HG02885 (cell line): Measurements from ENCODE around the gene ACTR1A.
A peak's percentile ranks its signal among the peaks of the same experiment; 100 is the strongest.
"Not testable (repeated sequence)": the region's sequence is repeated elsewhere in the genome, so short reads cannot be mapped to it uniquely, and the experiment has no call there.

Source experiments
- ATAC-seq: cut with Tn5 transposase; IDR thresholded peaks from one replicate; pipeline ENCODE4 v1.9.1; 2021; ENCODE audit warnings: mild to moderate bottlenecking; ENCODE audit not compliant: unreplicated experiment, poor library complexity

ACTR1A gene

DNA sequence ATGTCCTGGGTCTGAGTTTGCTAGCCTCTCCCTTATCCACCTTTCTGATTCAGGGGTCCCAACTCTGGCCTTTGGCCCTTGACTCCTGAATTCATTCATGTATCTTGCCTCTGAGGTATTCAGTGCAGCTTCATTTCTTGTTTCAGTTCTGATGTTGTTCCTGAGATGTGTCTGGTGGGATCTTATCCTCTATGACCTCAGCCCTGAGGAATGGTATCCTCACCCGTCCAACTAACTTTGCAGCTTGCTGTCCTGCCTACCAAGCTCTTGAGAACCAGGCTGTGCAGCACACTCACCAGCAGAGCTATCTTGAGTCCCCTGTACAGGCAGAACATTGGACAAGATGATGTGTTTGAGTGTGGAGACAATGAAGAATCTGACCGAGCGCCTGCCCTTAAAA is 15.0 kb upstream of the ACTR1A start:
- ATAC-seq: no peak

DNA sequence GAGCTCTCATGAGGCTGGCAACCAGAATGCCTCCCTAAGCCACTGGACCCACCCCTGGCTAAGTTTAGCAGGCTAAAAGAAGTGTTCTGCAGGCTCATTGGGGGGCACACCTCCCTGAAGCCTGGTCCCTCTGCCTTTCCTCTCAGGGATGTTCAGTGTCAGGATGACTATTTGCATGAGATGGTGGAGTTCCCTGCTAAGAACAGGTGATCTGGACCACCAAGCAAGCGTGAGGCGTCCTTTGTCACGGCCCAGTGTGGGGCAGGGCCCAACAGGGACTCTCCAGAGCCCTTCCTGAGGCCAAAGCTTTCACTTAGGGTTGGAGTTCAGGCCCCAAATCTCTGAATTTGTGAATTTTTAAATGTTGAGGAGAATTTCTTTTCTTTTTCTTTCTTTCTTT is 13.2 kb upstream of the ACTR1A start:
- no peak for ATAC-seq

DNA sequence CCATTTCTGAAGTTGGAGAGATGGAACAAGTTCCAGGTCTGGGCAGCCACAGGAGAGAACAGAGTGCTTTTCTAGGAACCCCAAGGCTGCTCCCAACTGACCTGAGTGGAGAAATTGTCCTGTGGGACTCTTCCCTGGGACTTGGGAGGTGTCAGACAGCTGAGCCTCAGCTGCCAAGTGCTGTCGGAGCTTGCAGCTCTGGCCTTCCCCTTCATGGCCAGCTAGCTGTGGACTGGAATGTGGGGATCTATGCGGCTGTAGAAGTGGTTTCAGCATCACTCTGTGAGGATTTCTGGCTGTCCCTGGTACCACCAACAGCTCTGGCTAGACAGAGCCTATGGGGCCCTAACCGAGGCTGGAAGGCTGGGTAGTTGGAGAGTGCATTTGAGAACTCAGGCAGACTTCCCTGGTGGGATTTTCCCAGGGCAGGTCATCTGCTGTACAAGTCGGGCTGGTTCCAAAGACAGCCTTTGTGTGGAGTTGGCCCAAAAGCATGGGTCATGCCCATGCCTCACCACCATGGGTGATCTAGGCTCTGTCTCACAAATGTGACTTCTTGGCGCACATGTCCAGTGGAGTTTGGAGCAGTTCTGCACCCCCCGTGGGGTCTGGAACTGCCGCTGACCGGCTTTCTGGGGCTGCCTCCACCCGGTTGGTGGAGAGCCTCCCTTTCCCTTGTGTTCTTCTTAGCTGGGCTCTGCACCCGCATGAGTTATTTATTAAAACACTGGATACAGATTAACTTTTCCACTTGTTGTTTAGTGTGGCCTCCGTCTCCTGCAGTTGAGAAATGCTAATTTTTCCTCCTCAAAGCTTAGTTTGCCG is 12.2 kb upstream of the ACTR1A start:
- ATAC-seq: no peak

DNA sequence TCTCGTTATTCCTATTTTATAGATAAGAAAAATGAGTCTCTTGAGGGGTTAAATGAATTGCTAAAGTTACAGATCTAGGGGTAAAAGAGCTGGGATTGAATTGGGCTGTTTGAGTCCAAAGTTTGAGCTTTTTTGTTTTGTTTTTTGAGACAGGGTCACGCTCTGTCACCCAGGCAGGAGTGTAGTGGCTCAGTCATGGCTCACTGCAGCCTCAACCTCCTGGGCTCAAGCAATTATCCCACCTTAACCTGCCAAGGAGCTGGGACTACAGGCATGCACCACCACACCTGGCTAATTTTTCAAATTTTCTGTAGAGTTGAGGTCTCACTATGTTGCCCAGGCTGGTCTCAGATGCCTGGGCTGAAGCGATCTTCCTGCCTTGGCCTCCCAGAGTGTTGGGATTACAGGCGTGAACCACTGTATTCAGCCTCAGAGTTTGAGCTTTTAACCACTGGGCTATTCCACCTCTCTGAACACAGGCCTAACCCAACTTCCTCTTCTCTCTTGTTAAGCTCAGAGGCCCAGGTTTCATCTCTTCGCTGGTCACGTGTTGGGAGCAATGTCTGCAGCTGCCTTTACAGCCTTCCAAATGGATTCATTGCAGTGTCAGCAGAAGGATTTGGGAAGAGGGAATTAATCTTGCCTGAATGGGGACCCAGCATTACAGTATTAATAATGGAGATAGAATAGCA is 9.2 kb upstream of the ACTR1A start:
- peak; percentile 83 for ATAC-seq

DNA sequence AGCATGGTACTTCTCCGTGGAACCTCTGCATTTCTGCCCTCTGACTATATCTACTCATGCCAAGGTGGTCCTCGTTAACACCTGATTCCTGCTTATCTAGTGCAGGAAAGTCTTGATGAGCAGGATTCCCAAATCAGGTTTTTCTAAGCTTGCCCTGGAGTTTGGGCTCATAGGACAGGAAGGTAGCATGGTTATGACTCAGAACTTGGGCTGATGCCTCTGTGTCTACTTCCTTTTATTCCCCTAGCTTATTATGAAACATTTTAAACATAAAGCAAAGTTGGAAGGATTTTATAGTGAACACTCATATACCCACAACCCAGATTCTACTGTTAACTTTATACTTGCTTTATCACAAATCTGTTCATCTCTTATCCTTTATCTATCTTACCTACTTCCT is 6.9 kb upstream of the ACTR1A start:
- no peak for ATAC-seq

DNA sequence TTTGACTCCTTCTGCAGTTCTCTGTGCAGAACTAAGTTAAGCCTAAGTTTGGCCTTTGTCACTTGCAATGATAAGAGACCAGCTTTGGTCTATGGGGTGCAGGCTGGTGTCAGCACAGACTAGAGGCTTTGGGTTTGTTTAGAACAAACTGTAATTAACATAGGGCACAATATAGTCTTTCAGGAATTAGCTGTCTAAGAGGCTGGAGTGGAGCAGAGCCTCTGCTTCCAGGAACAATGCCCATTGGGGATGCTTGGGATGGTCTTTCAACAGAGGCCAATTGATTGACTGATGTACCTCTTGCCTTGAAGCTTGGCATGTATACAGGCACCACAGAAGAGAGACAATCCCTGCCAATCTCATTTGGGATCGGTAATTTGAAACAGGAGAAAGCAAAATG is 6.0 kb upstream of the ACTR1A start:
- no peak for ATAC-seq

DNA sequence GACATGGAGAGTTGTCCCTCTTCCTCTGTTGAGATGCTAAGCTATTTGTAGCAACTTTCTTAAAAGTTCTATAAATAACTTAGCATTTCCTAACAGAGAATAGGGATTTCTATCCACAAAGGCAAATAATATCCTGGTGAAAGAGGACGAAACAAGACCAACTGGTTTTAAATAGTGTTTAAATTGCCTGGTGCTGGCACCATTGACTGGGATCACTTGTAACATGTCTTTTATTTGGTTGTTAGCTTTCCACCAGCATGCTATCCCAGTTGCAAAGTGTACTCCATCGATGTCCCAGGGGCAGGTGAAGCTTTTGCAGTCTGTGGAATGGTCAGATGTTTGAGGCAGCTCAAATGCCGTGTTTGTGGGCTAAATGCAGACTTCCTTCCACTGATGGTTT is 5.0 kb upstream of the ACTR1A start:
- ATAC-seq: no peak

DNA sequence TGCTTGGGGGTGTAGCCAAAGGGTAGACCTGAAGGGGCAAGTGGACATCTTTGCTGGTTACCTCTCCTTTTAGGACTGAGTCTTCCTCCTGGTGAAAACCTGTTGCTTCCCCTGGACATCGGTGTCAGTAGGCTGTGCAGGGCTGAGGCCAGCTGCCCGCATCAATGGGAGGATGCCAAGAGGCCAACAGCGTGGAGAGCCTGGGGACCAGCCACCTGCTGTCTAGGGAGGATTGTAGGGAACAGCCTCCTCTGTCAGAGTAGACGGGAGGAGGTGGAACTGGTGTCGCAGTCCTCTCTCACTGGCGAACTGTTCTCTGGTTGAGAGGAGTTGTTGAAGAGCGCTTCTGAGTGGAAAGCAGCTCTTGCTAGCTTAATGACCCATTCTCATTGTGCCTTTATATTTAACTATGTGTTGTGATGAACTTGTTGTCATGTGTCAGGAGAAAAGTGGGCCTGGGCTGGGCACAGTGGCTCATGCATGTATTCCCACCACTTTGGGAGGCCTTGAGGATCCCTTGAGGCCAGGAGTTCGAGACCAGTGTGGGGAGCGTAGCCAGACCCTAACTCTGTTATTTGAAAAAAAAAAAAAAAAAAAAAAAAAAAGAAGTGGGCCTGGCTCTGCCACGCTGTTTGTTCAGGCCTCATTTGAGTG is 3.1 kb upstream of the ACTR1A start:
- ATAC-seq: no peak

DNA sequence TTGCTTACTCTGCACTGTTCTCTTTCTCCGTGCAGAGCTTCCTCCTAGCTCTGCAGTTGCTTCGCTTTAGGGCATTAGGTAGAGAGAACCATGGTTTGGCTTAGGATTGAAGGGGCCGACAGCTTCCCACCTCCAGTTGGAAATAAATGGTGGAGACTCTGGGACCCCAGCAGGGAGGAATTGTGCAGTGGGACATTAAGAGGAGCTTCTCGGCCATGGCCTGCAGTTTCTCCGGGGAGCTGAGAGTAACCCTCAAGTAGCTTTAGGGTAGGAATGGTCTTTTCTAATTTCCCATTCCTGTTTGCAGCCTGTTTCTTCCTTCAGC is 2.4 kb upstream of the ACTR1A start:
- ATAC-seq: no peak

DNA sequence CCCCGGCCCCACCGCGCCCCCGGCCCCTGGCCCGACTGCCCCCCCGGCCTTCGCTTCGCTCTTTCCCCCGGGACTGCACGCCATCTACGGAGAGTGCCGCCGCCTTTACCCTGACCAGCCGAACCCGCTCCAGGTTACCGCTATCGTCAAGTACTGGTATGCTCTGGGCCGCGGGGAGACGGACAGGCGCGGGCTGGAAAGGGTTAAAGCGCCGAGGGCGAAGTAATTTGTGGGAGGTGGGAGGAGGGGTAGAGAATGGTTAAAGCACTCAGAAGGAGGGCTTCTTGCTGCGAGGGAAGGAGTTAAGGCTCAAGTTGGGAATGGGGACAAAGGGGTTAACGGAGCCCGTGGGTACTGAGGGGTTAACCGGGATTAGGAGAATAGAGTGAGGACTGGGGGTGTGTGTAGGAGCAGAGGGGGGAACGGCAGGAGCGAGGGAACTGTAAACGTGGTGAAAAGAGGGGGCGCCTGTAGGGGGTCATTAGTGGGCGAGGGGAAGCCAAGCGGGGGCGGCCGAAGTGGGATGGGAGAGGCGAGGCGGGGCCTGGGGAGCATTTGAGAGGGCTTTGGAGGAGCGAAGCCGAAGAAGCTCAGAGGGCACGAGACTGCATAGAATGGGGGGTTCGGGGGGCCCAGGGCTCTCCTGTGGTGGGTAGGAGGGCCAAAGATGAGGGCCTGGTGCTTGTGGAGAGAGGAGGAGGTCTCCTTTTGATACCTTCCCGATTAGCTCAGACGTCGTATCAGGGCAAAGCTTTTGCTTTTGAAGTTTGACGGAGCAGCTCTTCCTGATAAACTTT is 1.9 kb upstream of the ACTR1A start:
- ATAC-seq: no peak

DNA sequence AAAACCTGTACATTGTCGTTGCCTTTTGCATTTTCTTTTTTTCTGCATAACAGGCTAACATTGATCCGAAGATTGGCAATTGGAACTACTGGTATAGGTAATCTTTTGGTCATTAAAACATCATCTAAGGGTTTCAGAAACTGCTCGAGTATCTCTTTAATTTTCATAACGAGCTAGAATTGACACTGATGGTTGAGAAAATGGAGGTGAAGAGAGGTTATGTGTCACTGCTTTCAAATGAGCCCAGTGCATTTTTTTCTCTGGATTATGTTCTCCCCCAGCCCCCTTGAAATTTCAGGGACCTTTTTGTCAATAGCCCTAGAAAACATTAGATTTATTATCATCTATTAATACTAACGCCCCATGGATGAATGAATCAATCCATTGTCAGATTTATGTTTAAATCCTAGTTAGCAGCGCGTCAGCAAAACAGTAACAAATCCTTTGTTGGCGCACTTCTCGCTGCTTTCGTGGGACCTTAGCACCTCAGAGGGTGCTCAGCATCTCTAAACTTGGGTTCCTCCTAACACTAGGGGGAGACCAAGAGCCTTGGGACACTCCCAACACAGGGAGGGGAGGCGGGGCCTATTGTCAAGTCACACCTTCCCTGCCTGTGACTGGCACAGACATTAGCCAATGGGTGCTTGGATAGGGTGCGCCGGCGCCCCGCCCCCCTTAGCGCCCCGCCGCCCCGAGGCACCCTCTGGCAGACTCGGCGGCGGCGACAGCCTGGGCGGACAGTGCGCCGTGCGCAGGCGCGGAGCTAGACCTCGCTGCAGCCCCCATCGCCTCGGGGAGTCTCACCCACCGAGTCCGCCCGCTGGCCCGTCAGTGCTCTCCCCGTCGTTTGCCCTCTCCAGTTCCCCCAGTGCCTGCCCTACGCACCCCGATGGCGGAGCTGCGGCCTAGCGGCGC is 1.0 kb upstream of the ACTR1A start, which contains the start of gene SUFU:
Gene SUFU (plus strand): TSS at position 709 of the 915 bp plus-strand sequence. CDS start 181 bp downstream, at position 890.
- peak; percentile 71 for ATAC-seq

DNA sequence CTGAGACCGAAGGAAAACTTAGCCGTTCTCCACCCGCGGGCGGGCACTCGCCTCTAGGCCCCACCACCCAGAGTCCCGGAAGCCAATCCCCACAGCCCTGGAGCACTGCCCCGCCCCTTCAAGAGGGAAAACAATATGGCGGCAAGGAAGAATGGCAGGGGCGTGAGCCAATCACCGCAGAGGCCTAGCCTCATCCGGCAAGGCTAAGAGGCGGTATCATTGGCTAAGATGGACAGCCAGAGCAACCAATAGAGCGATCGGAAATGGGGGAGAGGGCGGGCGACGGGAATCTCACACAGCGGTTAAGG is 529 bp downstream of the ACTR1A start:
- peak; percentile 76 for ATAC-seq

DNA sequence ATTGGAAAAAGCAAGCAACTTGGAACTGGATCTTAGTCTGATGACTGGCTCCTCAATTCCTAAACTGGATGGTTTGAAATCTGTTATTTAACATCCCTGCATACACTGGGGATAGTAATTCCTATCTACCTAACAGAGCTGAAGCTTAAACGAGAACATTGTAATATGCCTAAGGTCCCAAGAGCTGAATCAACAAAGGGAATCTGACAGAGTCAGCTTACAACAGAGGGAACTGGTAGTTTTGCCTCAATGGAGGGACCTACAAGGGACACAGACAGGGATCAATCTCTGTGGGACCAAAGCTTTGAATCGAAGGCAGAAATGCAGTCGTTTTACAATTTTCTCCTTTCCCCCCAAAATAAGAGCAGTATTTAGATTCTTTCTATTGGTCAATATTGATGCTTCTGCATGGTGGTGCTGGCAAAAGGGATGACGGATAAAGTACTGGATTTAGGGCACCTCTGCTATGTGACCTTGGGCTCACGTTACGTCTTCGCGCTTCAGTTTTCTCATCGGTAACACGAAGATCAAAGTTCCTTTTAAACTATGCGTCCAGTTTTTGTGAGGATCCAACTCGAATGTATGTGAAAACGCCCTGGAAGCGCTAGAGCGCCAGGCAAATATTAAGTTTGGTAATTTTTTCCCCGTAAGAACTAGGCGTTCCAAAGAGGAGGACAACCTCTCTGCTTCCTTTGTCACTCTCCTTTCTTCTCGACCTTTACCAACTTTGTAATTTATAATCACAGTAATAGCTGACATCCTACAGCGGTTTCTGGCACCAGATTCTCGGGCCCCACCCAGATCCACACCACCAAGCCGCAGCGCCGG is 1.1 kb downstream of the ACTR1A start:
- no peak for ATAC-seq

DNA sequence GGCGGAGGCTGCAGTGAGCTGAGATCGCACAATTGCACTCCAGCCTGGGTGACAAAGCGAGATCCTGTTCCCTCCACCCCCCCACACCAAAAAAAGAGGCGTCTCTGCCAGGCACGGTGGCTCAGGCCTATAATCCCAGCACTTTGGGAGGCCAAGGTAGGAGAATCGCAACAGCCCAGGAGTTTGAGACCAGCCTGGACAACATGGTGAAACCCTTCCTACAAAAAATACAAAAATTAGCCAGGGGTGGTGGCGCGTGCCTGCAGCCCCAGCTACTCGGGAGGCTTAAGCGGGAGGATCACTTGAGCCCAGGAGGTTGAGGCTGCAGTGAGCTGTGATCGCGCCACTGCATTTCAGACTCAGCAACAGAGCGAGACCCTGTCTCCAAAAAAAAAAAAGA is 1.8 kb downstream of the ACTR1A start:
- ATAC-seq: not testable (repeated sequence)

DNA sequence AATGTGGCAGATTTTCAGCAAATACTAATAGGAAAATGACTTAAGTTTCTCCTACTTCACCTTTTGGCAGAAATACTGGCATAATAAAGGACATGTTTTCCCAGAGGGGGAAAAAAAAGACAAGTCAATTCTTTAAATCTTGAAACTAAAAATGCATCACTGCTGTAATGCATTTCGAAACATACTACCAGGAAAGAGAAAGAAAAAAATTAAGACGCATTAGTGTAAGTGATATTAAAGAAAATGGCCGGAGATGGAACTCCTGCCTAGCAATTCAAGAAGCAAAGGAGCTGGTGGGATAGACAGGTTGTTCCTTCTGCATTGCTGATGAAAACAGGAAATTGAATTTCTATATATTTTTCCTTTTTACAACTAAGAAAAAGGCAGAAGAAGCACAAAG is 3.2 kb downstream of the ACTR1A start:
- ATAC-seq: no peak

DNA sequence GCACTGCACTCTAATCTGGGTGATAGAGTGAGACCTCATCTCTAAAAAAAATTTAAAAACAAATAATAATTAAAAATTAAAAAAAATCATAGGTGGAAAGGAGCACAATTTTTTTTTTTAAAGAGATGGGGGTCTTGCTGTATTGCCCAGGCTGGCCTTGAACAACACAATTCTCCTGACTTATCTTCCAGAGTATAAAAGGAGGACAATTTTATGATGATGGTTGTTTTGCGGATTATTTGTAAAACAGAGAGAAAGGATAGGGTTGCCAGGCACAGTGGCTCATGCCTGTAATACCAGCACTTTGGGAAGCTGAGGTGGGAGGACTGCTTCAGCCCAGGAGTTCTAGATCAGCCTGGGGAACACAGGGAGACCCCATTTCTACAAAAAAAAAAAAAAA is 5.0 kb downstream of the ACTR1A start:
- ATAC-seq: no peak

DNA sequence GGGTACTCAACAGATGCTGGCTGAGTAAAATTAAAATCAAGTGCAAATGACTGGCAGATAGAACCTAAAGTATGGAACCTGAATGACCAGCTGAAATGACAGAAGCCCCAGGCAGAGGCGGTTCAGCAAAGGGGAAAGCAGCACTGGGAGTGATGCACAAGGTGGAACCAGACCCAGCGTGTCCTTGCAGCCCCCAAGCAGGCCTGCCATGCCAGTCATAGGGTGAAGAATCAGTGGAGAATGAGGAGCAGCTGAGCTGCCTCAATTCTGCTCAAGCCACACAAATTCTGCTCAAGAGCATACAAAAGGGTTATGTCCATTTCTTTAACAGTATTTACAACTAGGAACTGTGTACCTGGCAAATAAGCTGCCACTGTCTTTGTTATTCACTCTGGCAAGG is 8.7 kb downstream of the ACTR1A start:
- no peak for ATAC-seq

DNA sequence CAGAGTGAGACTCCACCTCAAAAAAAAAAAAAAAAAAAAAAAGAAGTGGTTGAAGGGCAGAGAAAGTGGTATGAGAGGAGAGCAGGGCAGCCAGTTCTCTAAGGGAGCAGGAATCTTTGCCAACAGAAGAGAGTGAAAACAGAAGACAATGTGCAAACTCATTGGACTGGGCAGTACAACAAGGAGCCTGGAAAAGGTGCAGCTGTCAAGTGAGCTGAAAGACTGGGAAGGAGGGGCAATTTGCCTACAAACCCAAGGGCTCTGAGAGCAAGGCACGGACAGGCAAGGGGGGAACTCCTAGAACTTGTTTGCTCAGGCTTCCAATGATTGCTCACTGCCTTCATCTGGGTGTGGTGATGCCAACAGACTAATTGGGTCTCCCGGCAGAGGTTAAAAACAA is 9.5 kb downstream of the ACTR1A start:
- ATAC-seq: no peak

DNA sequence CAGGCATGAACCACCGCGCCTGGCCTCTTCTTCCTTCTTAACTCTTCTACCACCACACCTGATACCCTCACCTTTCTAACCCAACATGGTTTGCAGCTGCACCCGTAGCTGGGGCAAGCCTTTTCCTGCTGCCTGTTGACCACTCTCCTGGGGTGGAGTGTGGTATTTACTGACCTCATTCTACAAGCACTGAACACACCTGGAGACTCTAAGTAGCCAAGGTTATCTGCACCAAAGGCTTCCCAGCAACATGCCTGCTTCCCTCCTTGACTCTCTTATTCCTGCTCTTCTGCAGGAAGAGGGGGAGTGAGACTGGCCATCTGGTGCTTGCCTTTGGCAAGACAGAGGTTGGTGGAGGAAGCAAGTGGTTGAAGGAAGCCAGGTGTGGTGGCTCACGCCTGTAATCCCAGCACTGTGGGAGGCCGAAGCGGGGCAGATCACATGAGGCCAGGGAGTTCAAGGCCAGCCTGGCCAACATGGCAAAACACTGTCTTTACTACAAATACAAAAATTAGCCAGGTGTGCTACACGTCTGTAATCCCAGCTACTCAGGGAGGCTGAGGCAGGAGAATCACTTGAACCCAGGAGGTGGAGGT is 10.1 kb downstream of the ACTR1A start:
- ATAC-seq: no peak
